OCI-LY1 (cell line): Measurements from ENCODE around the gene SNCG.

ENCODE experiments used
- EZH2 ChIP-seq: fragments of 200-600 bp; sonication (generic), shearing (Covaris generic); IDR thresholded peaks from 2 replicates; pipeline ENCODE4 v1.8.0; 2017; ENCODE audit warnings: borderline replicate concordance, mixed run types, mild to moderate bottlenecking, antibody characterized with exemption, low read length, moderate library complexity, mixed read lengths
- TF ChIP-seq, protein P1 (sequence below): fragments of 200-600 bp; sonication (generic), shearing (Covaris generic); IDR thresholded peaks from 2 replicates; pipeline ENCODE4 v1.5.1; 2017; ENCODE audit warnings: mild to moderate bottlenecking, antibody characterized with exemption, low read length, moderate library complexity, mixed read lengths

DNA sequence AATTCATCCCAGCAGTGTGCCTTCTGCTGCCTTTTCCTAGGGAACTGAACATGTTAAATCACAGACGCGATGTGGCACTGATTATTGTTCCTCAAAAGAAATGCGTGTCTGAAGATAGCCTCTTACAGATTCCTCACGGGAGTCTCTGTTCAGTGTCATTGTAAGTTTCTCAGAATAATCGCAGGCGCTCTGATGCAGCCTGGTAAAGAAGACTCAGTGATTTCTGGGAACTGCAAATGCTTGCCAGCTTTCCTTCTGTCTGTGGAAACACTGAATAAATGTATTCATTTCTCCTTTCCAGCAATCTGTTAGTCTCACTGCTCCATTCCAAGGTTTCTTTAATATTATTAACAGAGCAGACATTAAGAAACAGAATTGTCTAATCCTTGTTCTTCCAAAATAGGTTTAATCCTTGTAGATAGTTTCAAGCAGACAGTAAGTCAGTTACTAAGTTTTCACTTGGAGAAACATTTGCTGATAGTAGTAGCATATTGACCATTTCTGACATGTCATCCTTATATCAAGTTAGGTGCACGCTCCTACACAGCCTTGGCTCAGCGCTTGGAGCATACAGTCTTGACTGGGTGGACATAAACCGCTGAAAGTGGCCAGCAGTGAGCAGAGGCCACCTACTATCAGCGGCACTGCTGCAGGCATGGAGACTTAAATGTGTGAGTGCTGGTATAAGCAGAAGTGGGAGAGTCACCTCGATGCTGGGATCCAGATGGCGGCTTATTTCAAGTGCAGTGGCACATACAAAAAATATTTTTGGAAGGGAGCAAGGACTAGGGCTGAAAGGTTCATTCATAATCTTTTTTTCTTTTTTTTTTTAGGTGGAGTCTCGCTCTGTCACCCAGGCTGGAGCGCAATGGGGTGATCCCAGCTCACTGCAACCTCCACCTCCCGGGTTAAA lies 28.7 kb upstream of the SNCG start:
- TF ChIP-seq, protein P1, sequence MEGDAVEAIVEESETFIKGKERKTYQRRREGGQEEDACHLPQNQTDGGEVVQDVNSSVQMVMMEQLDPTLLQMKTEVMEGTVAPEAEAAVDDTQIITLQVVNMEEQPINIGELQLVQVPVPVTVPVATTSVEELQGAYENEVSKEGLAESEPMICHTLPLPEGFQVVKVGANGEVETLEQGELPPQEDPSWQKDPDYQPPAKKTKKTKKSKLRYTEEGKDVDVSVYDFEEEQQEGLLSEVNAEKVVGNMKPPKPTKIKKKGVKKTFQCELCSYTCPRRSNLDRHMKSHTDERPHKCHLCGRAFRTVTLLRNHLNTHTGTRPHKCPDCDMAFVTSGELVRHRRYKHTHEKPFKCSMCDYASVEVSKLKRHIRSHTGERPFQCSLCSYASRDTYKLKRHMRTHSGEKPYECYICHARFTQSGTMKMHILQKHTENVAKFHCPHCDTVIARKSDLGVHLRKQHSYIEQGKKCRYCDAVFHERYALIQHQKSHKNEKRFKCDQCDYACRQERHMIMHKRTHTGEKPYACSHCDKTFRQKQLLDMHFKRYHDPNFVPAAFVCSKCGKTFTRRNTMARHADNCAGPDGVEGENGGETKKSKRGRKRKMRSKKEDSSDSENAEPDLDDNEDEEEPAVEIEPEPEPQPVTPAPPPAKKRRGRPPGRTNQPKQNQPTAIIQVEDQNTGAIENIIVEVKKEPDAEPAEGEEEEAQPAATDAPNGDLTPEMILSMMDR: no peak
- no peak for TF ChIP-seq EZH2
